Parathyroid adenoma (tissue), 2 donors: ENCODE data around the gene WDR70.
"Not testable (repeated sequence)": the region's sequence is repeated elsewhere in the genome, so short reads cannot be mapped to it uniquely, and the experiment has no call there.

Experiments used
- H2AFZ ChIP-seq: fragments of 300-600 bp; sonication (generic); one replicate; pipeline ENCODE4 v1.7.0; 2017; ENCODE audit warnings: antibody characterized with exemption, mild to moderate bottlenecking
- H3K27ac ChIP-seq: fragments of 300-600 bp; sonication (generic); one replicate; pipeline ENCODE4 v1.7.0; 2017
- H3K27me3 ChIP-seq: fragments of 300-600 bp; sonication (generic); one replicate; pipeline ENCODE4 v1.7.0; 2017; ENCODE audit warnings: low read length; ENCODE audit not compliant: control insufficient read depth, insufficient read depth
- H3K36me3 ChIP-seq: fragments of 300-600 bp; sonication (generic); one replicate; pipeline ENCODE4 v1.7.0; 2017; ENCODE audit warnings: low read length; ENCODE audit not compliant: control insufficient read depth, insufficient read depth
- H3K4me1 ChIP-seq: fragments of 300-600 bp; sonication (generic); one replicate; pipeline ENCODE4 v1.7.0; 2017; ENCODE audit warnings: control low read depth
- H3K4me2 ChIP-seq: fragments of 300-600 bp; sonication (generic); one replicate; pipeline ENCODE4 v1.7.0; 2017; ENCODE audit warnings: low read length
- H3K4me3 ChIP-seq: fragments of 300-600 bp; sonication (generic); one replicate; pipeline ENCODE4 v1.7.0; 2017; ENCODE audit warnings: low read depth, low read length
- H3K79me2 ChIP-seq: fragments of 300-600 bp; sonication (generic); one replicate; pipeline ENCODE4 v1.7.0; 2017; ENCODE audit warnings: control low read depth
- H3K9ac ChIP-seq: fragments of 300-600 bp; sonication (generic); one replicate; pipeline ENCODE4 v1.7.0; 2017; ENCODE audit warnings: mild to moderate bottlenecking
- H3K9me3 ChIP-seq: fragments of 300-600 bp; sonication (generic); one replicate; pipeline ENCODE4 v1.7.0; 2017; ENCODE audit warnings: low read length; ENCODE audit not compliant: control insufficient read depth
- TF ChIP-seq, protein P1 (sequence below): fragments of 300-600 bp; sonication (generic); IDR thresholded peaks from one replicate; pipeline ENCODE4 v1.7.0; 2017; ENCODE audit warnings: antibody characterized with exemption, mild to moderate bottlenecking
- donor health status: primary hyperparathyroidism.

The WDR70 gene

DNA sequence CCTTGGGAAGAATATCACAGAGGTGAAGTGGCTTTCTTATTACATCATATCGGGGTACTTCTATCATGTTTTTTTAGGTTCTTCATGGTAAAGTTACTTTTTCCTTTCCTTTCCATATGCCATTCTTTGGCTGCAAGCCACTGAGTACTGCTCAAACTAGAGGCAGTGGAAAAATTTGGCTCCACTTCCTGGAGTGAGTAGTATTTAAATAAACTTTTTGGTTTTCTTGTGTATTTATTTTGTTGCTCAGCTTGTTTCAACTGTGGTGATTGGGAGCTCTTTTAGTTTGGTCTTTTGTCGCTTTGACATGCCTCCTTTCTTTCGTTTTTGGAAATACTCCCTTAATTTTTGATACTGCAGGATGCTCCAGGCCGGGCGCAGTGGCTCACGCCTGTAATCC, 69.8 kb downstream of the WDR70 start:
- no peak overlapping the region for H2AFZ ChIP-seq
- H3K4me2 ChIP-seq = no peak overlapping the region
- H3K4me3 ChIP-seq = no peak overlapping the region
- no peak overlapping the region for H3K9ac ChIP-seq
- TF ChIP-seq, protein P1, sequence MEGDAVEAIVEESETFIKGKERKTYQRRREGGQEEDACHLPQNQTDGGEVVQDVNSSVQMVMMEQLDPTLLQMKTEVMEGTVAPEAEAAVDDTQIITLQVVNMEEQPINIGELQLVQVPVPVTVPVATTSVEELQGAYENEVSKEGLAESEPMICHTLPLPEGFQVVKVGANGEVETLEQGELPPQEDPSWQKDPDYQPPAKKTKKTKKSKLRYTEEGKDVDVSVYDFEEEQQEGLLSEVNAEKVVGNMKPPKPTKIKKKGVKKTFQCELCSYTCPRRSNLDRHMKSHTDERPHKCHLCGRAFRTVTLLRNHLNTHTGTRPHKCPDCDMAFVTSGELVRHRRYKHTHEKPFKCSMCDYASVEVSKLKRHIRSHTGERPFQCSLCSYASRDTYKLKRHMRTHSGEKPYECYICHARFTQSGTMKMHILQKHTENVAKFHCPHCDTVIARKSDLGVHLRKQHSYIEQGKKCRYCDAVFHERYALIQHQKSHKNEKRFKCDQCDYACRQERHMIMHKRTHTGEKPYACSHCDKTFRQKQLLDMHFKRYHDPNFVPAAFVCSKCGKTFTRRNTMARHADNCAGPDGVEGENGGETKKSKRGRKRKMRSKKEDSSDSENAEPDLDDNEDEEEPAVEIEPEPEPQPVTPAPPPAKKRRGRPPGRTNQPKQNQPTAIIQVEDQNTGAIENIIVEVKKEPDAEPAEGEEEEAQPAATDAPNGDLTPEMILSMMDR = no peak
- no peaks in the 10 kb centered on the region for H3K4me1 ChIP-seq
- no peaks in the 10 kb centered on the region for H3K27me3 ChIP-seq
- H3K36me3 ChIP-seq = no peaks in the 10 kb centered on the region
- no peaks in the 10 kb centered on the region for H3K79me2 ChIP-seq
- H3K9me3 ChIP-seq = no peaks in the 10 kb centered on the region
- H3K27ac ChIP-seq = no peak overlapping the region

DNA sequence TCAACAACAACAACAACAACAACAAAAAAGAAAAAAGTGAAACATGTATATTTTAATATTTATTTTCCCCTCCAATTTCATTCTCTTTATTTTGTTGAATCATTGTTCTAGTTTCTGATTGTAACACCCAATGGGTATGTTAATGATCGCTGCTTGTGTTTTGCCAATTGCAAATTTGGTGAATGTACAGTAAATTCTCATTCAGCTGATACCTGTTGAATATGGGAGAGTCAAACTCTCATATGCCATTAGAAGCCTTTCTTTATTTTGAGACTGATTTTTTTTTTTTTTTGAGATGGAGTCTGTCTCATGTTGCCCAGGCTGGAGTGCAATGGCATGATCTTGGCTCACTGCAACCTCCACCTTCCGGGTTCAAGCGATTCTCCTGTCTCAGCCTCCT, 72.9 kb downstream of the WDR70 start:
- H3K4me2 ChIP-seq, H3K36me3 ChIP-seq, H3K27ac ChIP-seq, H3K4me3 ChIP-seq, H2AFZ ChIP-seq, H3K79me2 ChIP-seq, H3K4me1 ChIP-seq, H3K27me3 ChIP-seq, H3K9ac ChIP-seq, H3K9me3 ChIP-seq: not testable (repeated sequence)

DNA sequence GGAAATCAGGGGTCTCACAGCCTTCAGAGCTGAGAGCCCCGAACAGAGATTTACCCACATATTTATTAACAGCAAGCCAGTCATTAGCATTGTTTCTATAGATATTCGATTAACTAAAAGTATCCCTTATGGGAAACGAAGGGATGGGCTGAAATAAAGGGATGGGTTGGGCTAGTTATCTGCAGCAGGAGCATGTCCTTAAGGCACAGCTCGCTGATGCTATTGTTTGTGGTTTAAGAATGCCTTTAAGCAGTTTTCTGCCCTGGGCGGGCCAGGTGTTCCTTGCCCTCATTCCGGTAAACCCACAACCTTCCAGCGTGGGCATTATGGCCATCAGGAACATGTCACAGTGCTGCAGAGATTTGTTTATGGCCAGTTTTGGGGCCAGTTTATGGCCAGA, 74.1 kb downstream of the WDR70 start:
- not testable (repeated sequence) for H3K27me3 ChIP-seq, H3K79me2 ChIP-seq, H2AFZ ChIP-seq, H3K9ac ChIP-seq, H3K36me3 ChIP-seq, H3K4me2 ChIP-seq, H3K9me3 ChIP-seq, H3K27ac ChIP-seq, H3K4me3 ChIP-seq, H3K4me1 ChIP-seq

DNA sequence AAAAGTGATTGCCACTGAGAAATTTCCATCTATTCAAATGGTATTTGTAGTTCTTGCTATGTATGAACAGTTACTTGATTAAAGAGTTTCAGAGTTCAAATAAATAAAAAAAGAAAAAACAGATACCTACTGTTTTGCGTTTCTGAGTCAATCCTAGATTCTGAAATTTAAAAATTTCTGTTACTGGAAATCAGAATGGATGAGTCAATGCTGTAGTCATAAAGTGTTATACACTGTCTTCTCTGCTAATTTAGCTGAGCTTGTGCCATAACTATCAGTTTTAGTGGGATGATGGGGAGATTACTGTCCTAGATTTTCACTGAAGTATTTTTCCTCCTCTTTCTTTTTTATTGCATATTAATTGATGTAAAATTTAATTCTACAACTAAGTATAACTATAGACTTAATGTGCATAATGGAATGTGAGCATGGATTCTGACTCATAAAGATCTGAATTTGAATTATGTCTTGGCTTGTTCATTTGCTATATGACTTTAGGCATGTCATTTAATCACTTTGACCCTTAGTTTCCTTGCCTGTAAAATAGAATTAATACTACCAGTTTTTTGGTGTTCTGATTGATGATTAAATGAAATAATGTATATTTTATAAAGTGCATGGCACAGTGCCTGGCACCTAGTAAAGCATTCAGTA, 75.4 kb downstream of the WDR70 start:
- H3K27me3 ChIP-seq, H3K27ac ChIP-seq, H3K4me2 ChIP-seq, H3K79me2 ChIP-seq, H3K36me3 ChIP-seq, H3K9ac ChIP-seq, H3K9me3 ChIP-seq, H3K4me1 ChIP-seq, H2AFZ ChIP-seq, H3K4me3 ChIP-seq: not testable (repeated sequence)

DNA sequence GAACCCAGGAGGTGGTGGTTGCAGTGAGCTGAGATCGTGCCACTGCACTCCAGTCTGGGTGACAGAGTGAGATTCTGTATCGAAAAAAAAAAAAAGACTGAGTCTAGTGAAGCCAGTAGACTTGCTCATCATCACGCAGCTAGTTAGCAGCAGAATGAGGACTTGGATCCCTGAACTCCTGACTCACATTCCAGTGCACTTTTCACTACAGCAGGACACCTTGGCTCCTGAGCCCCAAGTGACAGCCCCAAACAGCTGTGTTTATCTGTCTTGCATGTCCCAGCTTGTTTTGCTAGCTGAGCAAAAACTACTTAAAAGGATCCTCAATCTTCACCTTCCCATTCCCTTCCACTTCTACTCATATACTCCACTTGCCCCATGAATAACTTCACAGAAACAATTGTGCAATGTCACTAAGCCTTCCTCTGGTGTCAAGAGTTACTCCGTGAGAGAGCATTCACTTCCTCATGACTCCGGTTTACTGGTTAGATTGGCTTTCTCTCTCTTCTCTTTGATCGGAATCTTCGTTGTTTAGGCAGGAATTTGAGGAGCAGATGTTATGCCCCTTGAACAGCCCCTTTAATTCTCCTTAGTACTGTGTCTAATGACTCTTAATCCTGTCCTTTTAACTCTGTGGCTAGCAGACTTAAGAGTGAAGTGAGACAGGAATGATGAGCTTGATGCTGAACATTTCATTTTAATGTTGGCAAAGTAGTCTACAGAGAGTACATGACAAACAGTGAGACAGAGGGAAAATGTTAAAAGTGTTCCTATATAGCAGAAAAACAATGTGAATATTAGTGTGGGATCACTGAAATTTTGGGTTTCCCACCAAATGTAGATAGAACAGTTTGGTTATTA, 84.3 kb downstream of the WDR70 start:
- H3K4me3 ChIP-seq, H3K79me2 ChIP-seq, H3K9me3 ChIP-seq, H3K36me3 ChIP-seq, H3K27me3 ChIP-seq, H3K9ac ChIP-seq, H3K4me1 ChIP-seq, H3K27ac ChIP-seq, H3K4me2 ChIP-seq, H2AFZ ChIP-seq: not testable (repeated sequence)

DNA sequence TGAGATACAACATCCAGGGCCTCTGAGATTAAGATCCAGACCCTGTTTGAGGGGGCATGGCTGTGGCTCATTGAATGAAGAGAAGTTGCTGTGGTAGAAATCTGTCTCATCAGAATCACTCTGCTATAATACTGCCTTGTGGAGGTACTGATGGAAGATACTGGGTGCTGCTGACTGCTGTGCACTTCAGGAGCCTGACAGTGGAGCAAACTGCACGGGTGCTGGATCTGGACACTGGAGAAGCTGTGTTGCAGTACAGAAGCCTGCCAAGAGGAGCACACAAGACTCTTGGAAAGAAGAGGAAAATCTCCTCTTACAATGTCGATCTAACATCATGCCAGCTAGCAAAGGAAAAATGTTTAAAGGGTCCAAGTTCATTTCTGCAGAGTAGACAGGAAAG, 85.5 kb downstream of the WDR70 start:
- H3K9ac ChIP-seq, H3K79me2 ChIP-seq, H3K4me1 ChIP-seq, H3K9me3 ChIP-seq, H3K36me3 ChIP-seq, H3K4me3 ChIP-seq, H3K4me2 ChIP-seq, H3K27me3 ChIP-seq, H3K27ac ChIP-seq, H2AFZ ChIP-seq: not testable (repeated sequence)

DNA sequence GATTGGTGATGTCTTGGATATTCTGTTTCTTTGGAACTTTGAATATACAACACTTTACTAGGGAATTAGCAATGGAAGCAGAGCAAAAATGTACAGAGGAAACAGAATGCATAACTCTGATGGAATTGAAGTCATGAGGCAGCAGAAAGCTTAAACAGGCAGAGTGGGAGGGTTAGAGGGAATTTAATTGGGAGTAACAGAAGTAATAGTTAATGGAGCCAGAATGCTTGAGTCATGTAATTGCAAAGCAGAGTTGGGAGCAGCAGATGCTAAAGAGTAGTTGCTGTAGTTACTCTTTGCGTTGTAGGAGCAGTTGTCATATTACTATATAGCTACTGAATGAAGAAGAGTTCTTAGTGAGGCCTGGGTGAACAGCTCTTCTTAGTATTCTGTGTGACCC, 90.3 kb downstream of the WDR70 start:
- H3K4me3 ChIP-seq = not testable (repeated sequence)

More for the DNA sequence above, 90.3 kb downstream of the WDR70 start:
- not testable (repeated sequence) for H3K27ac ChIP-seq, H2AFZ ChIP-seq, H3K27me3 ChIP-seq, H3K4me1 ChIP-seq, H3K9me3 ChIP-seq, H3K4me2 ChIP-seq, H3K36me3 ChIP-seq, H3K9ac ChIP-seq, H3K79me2 ChIP-seq
